ENCODE data around the gene PDZRN3.
A peak's percentile ranks its signal among the peaks of the same experiment; 100 is the strongest.

PDZRN3 gene

GRCh38 chr3:73608456-73609314 lies 16.1 kb downstream of the PDZRN3 start:
- no peak for DNase-seq (ENCODE audit: extremely low read depth, low read depth)
- H3K4me3 ChIP-seq (replicated peaks; ENCODE audit: low read depth, low read length) = no peak overlapping the region
- TF ChIP-seq, protein P1, sequence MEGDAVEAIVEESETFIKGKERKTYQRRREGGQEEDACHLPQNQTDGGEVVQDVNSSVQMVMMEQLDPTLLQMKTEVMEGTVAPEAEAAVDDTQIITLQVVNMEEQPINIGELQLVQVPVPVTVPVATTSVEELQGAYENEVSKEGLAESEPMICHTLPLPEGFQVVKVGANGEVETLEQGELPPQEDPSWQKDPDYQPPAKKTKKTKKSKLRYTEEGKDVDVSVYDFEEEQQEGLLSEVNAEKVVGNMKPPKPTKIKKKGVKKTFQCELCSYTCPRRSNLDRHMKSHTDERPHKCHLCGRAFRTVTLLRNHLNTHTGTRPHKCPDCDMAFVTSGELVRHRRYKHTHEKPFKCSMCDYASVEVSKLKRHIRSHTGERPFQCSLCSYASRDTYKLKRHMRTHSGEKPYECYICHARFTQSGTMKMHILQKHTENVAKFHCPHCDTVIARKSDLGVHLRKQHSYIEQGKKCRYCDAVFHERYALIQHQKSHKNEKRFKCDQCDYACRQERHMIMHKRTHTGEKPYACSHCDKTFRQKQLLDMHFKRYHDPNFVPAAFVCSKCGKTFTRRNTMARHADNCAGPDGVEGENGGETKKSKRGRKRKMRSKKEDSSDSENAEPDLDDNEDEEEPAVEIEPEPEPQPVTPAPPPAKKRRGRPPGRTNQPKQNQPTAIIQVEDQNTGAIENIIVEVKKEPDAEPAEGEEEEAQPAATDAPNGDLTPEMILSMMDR (IDR thresholded peaks at IDR 0.05; ENCODE audit: low read depth, low read length, missing control alignments) = no peak

- H3K4me3 ChIP-seq (replicated peaks; ENCODE audit: low read depth, low read length) = no peak overlapping the region
- no peak for DNase-seq (ENCODE audit: extremely low read depth, low read depth)
- TF ChIP-seq, protein P1 (IDR thresholded peaks at IDR 0.05; ENCODE audit: low read depth, low read length, missing control alignments) = no peak
These were observed 18.9 kb downstream of the PDZRN3 start for GRCh38 chr3:73605861-73606260.

DNA sequence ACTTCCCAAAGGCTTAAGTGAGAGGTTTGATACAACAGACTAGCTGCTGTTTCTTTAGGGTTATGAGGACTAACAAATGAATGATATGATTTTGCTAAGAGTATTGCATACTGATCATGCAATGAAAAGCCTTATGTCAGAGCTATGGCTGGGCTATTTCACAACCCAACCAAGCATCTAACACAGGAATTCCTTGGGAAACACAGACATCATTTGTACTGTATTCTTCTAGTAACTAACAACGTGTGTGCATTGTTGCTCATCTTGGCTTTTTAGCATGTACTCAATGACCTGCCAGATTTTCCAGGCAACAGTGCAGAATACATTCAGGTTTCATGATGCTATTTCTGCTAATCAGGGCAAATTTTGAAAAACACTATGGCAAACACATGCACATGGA lies 19.3 kb downstream of the PDZRN3 start:
- no peak overlapping the region for H3K4me3 ChIP-seq (replicated peaks; ENCODE audit: low read depth, low read length)
- no peak for DNase-seq (ENCODE audit: extremely low read depth, low read depth)
- TF ChIP-seq, protein P1 (IDR thresholded peaks at IDR 0.05; ENCODE audit: low read depth, low read length, missing control alignments) = no peak

DNA sequence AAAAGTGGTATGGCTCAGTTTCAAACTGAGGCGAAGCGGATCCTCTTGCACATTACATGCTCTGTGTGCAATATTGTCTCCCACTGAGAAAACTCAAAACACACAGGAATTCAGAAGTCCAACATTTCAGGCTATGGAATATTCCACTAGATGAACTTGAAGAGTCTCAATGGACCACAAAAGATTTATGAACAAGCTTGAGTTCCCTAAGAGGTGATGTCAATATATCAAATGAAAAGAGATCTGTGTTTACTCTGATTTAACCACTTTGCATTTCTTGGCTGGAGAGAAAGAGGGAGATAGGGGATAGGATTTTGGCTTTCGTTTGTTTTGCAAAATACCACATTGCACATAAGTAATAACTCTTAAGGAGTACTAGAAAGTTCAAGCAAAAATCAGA lies 20.3 kb downstream of the PDZRN3 start:
- no peak for DNase-seq (ENCODE audit: extremely low read depth, low read depth)
- no peak overlapping the region for H3K4me3 ChIP-seq (replicated peaks; ENCODE audit: low read depth, low read length)
- TF ChIP-seq, protein P1 (IDR thresholded peaks at IDR 0.05; ENCODE audit: low read depth, low read length, missing control alignments) = no peak

DNA sequence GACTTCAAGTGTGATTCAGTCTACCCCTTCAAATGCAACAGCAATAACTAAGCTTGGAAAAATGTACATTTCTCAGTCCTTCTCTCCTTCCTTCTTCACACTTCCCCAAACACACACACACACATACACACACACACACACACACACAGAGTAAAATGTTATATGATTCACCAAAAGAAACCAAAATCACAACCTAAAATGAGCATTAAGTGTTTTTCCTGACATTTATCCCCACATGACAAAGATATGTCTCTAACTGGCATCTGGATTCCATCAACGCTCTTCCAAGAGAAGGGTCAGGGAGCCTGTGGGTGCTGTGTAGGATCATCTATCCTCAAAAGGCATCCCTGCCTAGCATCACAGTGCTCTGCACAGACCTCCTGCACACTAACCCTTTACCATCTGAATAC lies 21.0 kb downstream of the PDZRN3 start:
- DNase-seq (ENCODE audit: extremely low read depth, low read depth) = peak; percentile 47
- no peak overlapping the region for H3K4me3 ChIP-seq (replicated peaks; ENCODE audit: low read depth, low read length)
- TF ChIP-seq, protein P1 (IDR thresholded peaks at IDR 0.05; ENCODE audit: low read depth, low read length, missing control alignments) = no peak

GRCh38 chr3:73602170-73602569 lies 22.6 kb downstream of the PDZRN3 start:
- TF ChIP-seq, protein P1 (IDR thresholded peaks at IDR 0.05; ENCODE audit: low read depth, low read length, missing control alignments) = no peak
- DNase-seq (ENCODE audit: extremely low read depth, low read depth) = peak; percentile 35
- H3K4me3 ChIP-seq (replicated peaks; ENCODE audit: low read depth, low read length) = no peak overlapping the region

Data from HFF-Myc (cell line).